Progenitor cell of endocrine pancreas (in vitro differentiated cells): ENCODE measurements around the gene DDX23. TPM values are rescaled to one million over a fixed set of nuclear protein-coding genes. Genes with fewer than 3 reads are reported as not detected.

Source experiments
- DNase-seq: peaks from one replicate; pipeline ENCODE4 v3.0.0; 2021; ENCODE audit warnings: low spot score; ENCODE audit not compliant: unreplicated experiment
- H3K27ac Mint-ChIP-seq: 2 replicates; pipeline ENCODE4 v1.8.0; 2021; ENCODE audit warnings: mild to moderate bottlenecking, moderate library complexity, mixed read lengths
- H3K27me3 Mint-ChIP-seq: 2 replicates; pipeline ENCODE4 v1.8.0; 2021; ENCODE audit warnings: mixed read lengths
- H3K36me3 Mint-ChIP-seq: 2 replicates; pipeline ENCODE4 v1.8.0; 2022; ENCODE audit warnings: mixed read lengths; ENCODE audit not compliant: insufficient read depth
- H3K4me1 Mint-ChIP-seq: 2 replicates; pipeline ENCODE4 v1.8.0; 2021; ENCODE audit warnings: low read depth, mixed read lengths
- H3K4me3 Mint-ChIP-seq: 2 replicates; pipeline ENCODE4 v1.8.0; 2021; ENCODE audit warnings: low read depth, mild to moderate bottlenecking, moderate library complexity, mixed read lengths
- H3K9me3 Mint-ChIP-seq: 2 replicates; pipeline ENCODE4 v1.8.0; 2021; ENCODE audit warnings: low read depth, mixed read lengths
- total RNA-seq: library from RNA; stranded (reverse); gene quantifications from 2 replicates; pipeline ENCODE4 v1.2.1, GENCODE V29; 2021
- TF ChIP-seq, protein P1 (sequence below): fragments of 200-600 bp; sonication (generic); IDR thresholded peaks from one replicate; pipeline ENCODE4 v1.5.0; 2021; ENCODE audit warnings: antibody characterized with exemption, mild to moderate bottlenecking; ENCODE audit not compliant: unreplicated experiment

The DDX23 gene
- total RNA-seq, 1 donor from 2014 or later, result 129 TPM

DNA sequence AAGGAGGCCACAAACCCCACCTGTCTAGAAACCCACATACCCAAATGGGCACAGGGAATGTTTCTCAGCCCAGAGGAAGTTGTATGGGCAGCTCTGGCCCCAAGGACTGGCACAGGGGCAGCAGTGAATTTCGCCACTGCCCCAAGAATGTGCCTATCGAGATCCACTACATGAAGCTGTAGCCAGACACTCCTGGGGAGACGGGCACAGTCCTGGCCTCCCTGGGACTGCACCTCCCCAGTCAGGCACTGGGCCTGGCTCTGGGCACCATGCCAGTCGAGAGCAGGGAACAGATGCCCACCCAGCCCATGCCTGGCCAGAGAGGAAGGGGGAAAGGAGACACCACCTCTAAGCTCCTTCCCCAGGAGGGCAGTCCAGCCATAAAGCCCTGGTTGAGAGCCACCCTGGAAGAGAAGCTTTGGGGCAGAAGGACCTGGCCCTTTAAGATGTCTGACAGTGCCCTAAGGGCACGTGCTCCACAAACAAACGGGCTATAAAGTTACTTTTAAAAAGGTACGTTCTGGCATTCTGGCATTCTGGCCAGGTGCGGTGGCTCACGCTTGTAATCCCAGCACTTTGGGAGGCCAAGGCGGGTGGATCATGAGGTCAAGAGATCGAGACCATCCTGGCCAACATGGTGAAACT is 71.5 kb downstream of the DDX23 start:
- H3K4me3 Mint-ChIP-seq, result no peak overlapping the region
- H3K27me3 Mint-ChIP-seq, result no peaks in the 10 kb centered on the region
- TF ChIP-seq, protein P1, sequence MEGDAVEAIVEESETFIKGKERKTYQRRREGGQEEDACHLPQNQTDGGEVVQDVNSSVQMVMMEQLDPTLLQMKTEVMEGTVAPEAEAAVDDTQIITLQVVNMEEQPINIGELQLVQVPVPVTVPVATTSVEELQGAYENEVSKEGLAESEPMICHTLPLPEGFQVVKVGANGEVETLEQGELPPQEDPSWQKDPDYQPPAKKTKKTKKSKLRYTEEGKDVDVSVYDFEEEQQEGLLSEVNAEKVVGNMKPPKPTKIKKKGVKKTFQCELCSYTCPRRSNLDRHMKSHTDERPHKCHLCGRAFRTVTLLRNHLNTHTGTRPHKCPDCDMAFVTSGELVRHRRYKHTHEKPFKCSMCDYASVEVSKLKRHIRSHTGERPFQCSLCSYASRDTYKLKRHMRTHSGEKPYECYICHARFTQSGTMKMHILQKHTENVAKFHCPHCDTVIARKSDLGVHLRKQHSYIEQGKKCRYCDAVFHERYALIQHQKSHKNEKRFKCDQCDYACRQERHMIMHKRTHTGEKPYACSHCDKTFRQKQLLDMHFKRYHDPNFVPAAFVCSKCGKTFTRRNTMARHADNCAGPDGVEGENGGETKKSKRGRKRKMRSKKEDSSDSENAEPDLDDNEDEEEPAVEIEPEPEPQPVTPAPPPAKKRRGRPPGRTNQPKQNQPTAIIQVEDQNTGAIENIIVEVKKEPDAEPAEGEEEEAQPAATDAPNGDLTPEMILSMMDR, result no peak
- no peaks in the 10 kb centered on the region for H3K9me3 Mint-ChIP-seq
- peaks cover 13% of the 10 kb centered on the region for H3K36me3 Mint-ChIP-seq
- DNase-seq, result no peak
- peaks cover 4% of the 10 kb centered on the region for H3K4me1 Mint-ChIP-seq
- peak overlapping the region; percentile 24 for H3K27ac Mint-ChIP-seq

DNA sequence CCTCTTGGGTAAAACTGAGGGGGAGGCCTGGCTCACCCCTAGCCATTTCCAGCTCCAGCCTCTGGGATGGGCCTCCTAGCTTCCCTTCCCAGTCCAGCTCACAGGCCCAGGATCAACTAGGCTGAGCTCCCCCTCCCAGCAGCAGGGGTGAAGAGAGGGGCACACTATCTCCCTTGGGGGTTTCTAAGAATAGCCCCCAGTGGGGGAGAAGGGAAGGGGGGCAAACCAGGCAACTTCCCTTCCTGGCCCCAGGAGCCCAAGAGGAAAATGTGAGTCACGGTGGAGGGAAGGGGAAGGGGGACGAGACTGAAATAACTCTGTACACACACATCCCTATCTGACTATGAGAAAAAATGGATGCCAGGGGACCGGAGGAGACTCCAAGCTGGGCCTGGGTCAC is 72.1 kb downstream of the DDX23 start:
- Mint-ChIP-seq H3K4me1 (peaks cover 1% of the 10 kb centered on the region), H3K27ac (no peak overlapping the region), H3K9me3 (no peaks in the 10 kb centered on the region), H3K4me3 (no peak overlapping the region), H3K27me3 (no peaks in the 10 kb centered on the region), H3K36me3 (peaks cover 13% of the 10 kb centered on the region)
- DNase-seq, result no peak
- TF ChIP-seq, protein P1, result no peak

Other genes with a start within 250 kb of the DDX23 start
- 49.5 and 54.4 TPM in 2 replicates for gene KANSL2, start 169.9 kb downstream of the DDX23 start, total RNA-seq
- gene CCNT1, start 135.5 kb downstream of the DDX23 start, total RNA-seq, result 43.8 and 48.8 TPM in 2 replicates
- 120 and 128 TPM in 2 replicates for gene ADCY6, start 63.1 kb downstream of the DDX23 start, total RNA-seq
- gene CACNB3, start 33.7 kb downstream of the DDX23 start, total RNA-seq, result 72.3 and 73.9 TPM in 2 replicates
- gene RND1, start 13.7 kb upstream of the DDX23 start, total RNA-seq, result 12.4 and 12.5 TPM in 2 replicates
- 21.9 and 22.5 TPM in 2 replicates for gene FKBP11, start 73.3 kb upstream of the DDX23 start, total RNA-seq
- gene ARF3, start 105.3 kb upstream of the DDX23 start, total RNA-seq, result 135 and 149 TPM in 2 replicates
- 0.17 TPM in 1 of 2 replicates, not detected in the other for gene WNT10B, start 119.6 kb upstream of the DDX23 start, total RNA-seq
- not detected in 2 replicates for gene WNT1, start 126.2 kb upstream of the DDX23 start, total RNA-seq
- gene DDN, start 147.2 kb upstream of the DDX23 start, total RNA-seq, result 0.40 and 0.57 TPM in 2 replicates
- gene PRKAG1, start 166.6 kb upstream of the DDX23 start, total RNA-seq, result 52.7 and 59.4 TPM in 2 replicates
- 130 and 132 TPM in 2 replicates for gene KMT2D, start 208.6 kb upstream of the DDX23 start, total RNA-seq
- 0.72 and 0.75 TPM in 2 replicates for gene RHEBL1, start 217.8 kb upstream of the DDX23 start, total RNA-seq
- gene DHH, start 242.6 kb upstream of the DDX23 start, total RNA-seq, result 0.29 and 0.34 TPM in 2 replicates